Measurements from ENCODE around the gene CLCNKB.
"Not testable (repeated sequence)": the region's sequence is repeated elsewhere in the genome, so short reads cannot be mapped to it uniquely, and the experiment has no call there.

The CLCNKB gene

DNA sequence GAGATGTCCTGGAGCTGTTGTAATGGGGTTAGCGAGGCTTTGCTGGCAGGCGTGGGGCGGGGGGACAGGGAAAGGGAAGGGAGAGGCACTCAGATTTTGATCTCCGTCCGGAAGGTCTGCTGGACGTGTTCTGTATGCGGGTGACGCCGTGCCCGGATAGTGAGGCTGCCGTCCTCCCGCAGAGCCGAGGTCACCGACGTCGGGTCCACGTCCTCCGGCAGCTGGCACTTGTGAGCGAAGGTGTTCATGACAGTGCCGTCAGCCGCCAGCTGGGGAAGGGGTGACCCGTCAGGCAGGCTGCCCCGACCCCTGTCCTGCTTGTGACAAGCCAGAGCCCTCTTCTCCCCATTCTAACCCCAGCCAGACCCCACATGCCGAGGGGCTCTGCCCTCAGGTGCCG lies 28.1 kb upstream of the CLCNKB start:
- no peak for DNase-seq (ENCODE audit: low spot score)

DNA sequence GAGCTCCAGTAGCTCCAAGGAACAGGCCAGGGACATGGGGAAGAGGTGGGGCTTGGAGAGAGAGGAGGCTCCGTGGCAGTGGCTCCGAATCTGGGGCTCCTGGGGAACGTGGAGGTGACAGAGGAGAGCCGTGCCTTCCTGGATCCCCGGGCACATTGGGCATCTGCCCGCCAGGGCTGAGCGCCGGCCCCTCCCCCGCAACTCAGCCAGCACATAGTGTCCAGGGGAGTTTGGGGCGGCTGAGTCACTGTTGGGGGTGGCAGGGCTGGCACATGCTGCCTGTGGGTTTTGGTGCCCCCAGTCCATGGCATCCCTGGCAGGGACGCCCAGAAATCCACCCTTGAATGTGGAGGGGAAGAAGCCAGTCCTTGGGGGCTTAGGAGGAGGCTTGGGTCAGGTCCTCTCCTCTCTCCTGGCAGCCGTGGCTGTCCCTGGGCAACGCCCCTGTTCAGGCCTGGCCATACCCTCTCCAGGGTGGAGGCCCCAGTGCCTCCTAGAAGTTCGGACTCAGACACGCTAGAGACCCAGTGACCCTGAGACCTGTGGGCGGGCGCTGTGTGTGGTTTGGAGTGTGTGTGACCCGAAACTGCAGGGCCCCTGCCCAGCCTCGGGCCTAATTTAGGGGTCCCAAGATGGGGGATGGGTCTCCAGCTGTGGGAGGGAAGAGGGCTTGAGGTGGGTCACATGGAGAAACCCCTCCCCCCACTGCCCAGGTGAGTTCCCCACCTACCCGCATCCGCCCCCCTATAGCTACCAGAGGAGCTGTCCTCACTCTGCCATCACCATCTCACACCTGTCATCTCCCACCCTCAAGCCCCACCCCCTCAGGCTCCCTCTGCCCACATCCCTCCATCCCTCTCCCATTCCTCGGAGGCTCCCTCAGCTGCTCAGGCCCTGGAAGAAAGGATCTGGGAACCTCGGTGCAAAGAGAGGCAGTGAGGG lies 27.4 kb upstream of the CLCNKB start:
- no peak for DNase-seq (ENCODE audit: low spot score)

DNA sequence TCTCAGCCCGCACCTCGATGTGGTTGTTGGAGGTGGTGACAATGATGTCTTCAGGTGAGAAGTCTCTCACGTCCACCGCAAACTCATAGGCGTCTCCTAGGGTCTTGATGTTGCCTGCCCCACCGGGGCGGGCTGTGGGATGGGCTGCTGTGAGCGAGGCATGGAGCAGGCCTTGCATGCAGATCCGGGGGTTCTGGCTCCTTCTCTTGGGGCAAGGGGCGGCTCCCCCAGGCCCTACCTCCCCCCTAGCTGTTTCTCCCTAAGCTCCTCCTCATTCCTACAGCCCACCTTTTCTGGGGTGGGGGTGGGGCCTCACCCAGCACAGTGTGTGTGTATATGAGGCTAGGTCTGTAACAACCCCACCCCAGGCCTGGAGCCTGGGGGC lies 26.5 kb upstream of the CLCNKB start:
- no peak for DNase-seq (ENCODE audit: low spot score)

DNA sequence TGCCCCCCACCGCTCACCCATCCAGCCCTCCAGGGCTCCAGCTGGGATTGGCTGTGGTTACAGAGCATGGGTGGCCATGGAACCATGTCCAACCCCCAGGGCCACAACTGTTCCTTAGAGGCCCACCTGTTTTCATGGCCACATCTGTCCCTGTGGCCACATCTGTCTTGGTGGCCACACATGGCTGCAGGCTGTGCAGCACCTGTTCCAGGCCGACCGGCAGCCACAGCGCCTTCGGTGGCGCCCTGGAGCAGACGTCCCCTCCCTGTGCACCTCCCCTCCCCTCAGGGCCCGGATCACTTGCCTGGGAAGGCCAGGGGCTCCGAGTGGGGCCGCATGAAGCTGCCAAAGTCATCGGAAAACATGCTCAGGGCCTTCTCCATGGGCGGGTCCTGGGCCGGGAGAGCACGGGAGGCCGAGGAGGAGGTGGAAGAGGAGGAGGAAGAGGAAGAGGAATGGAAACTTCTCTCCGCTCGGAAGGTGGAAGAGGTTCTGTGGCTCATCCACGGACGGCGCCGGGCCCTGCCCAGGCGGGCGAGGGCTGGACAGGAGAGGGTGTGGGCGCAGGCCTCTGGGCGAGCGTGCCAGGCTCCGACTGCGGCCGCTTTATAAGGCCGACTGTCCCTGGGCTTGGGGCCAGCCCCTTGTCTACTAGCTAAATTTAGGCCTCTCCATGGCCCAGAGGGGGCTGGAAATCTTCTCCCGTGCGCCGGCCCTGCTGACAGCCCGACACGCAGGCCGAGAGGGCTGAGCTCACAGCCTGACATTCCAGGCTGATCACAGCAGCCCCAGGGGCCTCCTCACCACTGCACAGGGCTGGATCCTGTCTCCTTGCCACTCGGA lies 25.9 kb upstream of the CLCNKB start, which contains the start of gene HSPB7:
Gene HSPB7, minus strand, starts transcription at position 583 of the 843 bp plus-strand sequence. Its CDS starts 80 bp downstream, at position 503.
- DNase-seq (ENCODE audit: low spot score) = no peak

DNA sequence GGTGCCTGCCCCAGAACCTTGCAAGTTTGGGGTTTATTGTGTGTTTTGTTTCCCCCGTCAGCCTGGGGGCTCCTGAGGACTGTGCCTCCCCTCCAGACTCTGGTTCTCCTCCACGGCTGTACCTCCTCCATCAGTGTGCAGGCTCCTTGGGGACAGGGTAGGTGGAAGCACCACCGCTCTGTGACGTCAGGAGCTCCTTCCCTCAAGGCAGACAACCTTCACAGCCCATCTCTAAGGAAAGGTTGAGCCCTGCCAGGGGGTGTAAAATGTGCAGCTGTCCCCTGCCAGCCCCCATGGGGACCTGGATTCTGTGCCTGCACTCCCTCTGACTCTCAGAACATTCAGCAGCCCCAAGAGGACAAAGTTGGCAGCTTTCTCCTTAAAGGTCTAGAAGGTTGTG lies 25.3 kb upstream of the CLCNKB start:
- DNase-seq (ENCODE audit: low spot score) = no peak

DNA sequence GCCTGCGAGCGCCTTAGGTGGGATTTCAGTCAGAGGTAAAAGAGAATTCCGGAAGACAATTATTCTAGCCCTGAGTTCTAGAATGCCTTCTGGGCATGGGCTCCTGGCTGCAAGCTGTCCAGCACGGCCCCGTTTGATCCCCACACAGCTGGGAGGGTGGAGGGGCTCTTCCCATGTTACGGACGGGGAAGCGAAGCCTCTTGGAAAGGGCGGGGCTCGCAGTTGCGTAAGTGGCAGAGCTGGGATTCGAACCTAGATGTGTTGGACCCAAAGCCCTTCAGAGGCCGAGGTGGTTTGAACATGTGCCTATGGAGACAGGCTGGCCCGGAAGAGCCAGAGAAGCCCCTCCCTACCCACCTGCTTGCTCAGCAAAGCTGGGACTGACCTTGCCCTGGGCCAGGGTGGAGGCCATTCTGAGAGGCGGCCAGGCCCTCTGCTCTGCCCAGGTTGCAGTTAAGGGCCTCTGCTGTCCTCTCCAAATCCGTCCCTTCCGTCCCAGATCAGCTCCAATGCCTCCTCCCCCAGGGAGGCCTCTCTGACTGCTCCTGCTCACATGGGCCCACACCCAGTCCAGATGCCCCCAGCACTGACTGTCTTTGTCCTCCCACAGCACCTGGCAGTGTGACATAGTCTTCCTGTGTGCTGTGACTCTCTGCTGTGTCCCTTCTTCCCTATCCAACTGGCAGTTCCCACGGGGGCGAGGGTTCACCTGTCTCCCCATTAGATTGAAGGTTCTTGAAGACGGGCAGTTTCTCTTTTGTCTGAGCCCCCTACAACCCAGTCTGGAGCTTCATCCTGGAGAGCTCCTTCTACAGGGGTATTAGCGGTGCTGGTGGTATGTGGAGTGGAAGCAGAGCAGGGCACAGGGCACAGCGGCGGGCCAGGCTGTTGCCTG lies 24.6 kb upstream of the CLCNKB start:
- no peak for DNase-seq (ENCODE audit: low spot score)

DNA sequence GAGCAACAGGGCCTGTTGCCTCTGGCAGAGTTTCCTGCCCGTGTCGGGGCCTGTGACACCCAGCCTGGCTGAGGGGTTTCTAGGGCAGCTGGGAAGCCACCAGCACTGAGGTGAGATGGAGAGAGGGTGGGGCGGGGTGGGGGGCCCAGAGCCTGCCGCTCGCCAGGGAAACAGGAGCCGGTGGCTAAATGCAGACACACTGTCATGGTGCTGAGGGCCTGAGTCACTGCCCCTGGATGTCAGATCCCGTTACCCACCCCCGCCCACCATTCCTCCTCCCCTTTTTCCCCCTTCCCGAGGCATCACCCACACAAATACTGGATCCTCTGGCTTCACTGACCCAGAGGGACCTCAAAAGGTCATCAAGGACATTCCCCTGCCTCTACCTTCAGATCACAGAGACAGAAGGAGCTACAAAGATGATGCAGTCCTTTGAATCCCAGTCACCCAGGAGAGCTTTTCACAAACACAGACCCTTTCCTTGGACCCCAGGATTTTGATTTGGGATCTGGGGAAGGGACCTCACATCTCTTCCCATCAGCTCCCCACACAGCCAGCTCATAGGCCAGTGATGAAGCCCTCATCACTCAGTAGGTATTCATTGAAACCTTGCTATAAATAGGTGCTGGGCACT lies 23.8 kb upstream of the CLCNKB start:
- DNase-seq (ENCODE audit: low spot score) = no peak

DNA sequence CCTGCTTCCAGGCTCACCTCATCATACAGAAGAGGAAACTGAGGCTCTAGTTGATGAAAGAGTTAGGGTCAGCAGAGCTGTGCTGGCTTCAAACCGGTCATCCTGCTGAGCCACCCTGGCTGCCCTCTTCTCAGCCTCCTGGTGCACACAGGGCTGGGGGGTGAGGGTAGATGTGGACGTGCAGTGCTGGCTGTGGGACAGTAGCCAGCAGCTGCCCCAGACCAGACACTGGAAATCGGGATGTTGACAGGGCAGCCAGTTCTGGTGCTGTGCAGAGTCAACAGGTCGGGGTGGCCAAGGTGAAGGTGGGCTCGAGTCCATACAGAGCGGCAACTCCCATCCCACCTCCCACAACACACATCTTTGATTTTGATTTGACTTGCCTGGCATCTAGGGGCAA lies 23.3 kb upstream of the CLCNKB start:
- no peak for DNase-seq (ENCODE audit: low spot score)

DNA sequence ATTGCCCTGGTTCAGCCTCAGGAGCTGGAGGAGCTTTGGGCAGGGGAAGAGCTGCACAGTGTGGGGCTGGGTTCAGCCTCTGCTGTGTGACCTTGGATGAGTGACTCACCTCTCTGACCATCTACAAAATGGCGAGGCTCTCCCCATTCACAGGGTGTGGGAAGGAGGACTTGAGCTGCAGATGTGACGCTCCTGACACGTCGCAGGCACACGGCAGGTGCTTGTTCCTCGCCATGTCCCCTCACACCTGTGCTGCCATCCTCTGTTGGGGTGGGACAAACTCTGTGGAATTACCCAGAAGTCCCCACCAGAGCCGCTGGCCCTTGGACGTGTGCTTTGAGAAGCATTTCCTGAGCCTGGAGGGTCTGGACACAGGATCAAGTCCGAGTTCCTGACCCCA lies 22.7 kb upstream of the CLCNKB start:
- not testable (repeated sequence) for DNase-seq (ENCODE audit: low spot score)

DNA sequence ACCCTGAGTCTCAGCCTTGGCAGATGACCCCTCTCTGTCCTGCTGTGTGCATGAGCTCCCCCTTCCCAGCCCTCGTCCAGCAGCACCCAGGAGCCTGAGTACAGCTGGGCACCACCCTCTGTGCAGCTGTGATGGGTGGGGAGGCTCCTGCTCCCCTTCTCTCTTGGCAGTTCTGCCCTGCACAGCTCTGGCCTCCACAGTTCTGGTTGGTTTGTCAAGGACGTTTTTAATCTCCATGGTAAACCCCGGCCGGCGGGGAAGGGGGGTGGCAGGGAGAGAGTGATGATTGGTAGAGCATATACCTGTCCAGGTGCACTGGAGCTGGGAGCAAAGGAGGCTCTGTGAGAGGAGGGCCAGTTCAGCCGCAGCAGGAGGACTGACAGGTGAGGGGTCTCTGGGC lies 21.9 kb upstream of the CLCNKB start, which contains the start of gene CLCNKA:
Gene CLCNKA, plus strand, starts transcription at position 356 of the 400 bp plus-strand sequence. CDS start 584 bp downstream, outside the sequence.
- no peak for DNase-seq (ENCODE audit: low spot score)

DNA sequence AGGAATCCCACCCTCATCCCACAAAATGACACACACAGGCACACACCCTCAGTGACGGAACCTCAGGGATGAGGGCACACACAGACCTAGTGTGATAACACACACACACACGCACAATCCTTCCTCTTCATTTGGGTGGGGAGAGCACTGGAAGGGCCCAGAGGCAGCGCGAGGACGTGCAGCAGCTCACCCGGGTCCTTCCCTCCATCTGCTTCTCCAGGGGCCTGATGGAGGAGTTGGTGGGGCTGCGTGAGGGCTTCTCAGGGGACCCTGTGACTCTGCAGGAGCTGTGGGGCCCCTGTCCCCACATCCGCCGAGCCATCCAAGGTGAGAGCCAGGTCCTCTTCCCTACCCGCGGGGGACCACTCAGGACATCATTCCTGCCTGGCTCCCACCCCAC lies 21.2 kb upstream of the CLCNKB start:
- DNase-seq (ENCODE audit: low spot score) = no peak

DNA sequence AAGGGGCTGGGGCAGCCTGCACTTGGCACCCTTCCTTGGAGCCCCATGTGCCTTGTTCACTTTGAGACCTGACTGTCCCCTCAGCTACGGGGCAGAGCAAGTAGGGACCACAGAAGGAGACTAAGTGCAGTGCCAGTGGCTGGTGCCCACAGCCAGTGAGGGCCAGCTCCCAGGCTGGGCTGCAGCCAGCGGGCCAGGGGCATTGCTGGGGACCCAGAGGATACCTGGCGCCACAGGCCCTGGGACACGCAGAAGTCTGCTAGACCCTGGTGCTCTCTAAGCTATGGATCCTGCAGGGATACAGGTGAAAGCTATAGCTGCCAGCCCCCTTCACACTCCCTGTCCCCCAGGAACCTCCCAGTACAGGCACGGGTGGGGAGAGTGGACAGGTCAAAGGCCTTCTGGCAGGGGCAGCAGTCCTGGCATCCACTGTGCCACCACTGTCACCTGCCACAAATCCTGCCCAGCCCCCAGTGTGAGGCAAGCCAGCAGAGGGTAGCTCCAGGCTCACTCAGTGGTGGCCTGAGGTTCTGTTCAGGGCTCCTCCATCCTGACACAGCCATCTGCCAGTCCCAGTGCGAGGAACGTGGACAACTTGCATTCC lies 20.4 kb upstream of the CLCNKB start:
- no peak for DNase-seq (ENCODE audit: low spot score)

DNA sequence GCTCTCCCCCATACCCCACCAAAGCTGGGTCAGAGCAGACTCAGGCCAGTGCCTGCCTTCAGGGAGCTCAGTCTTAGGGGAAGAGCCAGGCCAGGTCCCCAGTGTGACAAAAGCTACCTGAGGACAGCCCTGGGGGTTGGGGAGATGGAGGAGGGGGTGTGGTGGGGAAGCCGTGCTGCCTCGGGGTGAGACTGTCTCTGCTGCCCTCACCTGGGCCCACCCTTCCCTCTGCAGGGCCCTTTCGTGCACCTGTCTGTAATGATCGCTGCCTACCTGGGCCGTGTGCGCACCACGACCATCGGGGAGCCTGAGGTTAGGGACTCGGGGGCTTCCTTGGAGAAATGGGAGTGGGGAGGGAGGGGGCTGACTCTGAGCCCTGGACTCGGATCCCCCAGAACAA lies 17.3 kb upstream of the CLCNKB start:
- not testable (repeated sequence) for DNase-seq (ENCODE audit: low spot score)

DNA sequence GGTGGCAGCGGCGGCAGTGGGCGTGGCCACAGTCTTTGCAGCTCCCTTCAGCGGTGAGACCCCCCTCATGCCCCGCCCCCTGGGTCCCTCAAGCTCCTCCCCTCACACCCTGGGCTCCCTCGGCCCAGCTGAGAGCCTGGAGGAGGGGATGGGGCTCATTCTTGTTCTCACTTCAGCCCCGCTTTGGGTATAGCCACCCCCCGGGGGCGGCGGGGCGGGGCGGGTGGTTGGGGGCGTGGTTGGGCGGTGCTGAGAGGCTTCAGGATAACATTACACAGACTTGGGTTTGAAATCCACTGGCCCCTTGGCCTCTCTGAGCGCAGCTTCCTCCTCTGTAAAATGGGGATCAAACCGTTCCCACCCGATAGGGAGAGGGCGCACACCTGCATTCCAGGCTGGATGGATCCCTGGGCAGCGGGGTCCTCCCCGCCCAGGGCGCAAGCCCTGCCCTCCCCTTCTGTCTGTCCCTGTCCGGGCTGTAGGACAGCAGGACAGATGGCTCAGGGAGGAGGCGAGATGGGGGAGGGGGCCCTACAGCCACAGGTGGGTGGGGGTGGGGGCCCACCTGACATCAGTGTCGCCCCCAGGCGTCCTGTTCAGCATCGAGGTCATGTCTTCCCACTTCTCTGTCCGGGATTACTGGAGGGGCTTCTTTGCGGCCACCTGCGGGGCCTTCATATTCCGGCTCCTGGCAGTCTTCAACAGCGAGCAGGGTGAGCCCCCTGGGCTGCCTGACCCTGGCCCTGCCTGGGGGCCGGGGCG lies 16.7 kb upstream of the CLCNKB start:
- no peak for DNase-seq (ENCODE audit: low spot score)

DNA sequence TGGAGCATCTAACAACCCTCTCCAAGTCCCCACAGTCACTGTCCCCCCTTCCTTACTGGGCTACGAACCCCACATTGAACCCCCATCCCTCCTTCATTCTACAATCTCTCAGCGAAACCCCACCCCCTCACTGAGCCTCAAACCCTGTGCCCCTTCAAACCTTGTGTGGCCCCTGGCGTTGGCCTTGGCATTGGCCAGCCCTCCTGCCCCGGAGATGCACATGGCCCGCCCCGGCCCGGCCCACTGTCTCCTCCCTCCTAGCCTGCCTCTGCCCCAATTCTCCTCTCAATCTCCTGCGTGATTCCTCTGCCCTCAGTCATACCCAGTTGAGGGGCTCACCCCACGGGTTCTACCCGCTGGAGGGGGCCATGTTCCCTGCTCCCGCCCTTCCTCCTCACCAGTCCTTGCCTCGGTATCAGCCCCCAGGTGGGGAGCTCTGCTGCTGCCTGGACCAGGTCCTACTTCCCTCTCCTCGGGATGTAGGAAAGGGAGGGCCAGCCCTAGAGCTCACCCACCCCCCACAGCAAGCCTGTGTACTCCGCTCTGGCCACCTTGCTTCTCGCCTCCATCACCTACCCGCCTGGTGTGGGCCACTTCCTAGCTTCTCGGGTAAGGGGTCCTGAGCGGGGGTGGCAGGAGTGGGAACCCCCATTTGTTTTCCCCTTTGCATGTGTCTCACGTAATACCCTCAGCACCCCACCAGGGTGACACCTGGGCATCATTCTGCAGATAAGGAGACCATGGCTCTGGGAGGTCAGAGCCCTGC lies 15.2 kb upstream of the CLCNKB start:
- no peak for DNase-seq (ENCODE audit: low spot score)

DNA sequence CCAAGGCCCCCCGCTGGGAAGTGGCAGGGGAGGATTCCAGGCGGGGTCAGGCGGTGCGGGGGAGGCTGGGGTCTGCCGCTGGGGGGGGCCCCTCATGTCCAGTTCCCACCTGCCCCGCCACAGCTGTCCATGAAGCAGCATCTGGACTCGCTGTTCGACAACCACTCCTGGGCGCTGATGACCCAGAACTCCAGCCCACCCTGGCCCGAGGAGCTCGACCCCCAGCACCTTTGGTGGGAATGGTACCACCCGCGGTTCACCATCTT lies 14.6 kb upstream of the CLCNKB start:
- not testable (repeated sequence) for DNase-seq (ENCODE audit: low spot score)

DNA sequence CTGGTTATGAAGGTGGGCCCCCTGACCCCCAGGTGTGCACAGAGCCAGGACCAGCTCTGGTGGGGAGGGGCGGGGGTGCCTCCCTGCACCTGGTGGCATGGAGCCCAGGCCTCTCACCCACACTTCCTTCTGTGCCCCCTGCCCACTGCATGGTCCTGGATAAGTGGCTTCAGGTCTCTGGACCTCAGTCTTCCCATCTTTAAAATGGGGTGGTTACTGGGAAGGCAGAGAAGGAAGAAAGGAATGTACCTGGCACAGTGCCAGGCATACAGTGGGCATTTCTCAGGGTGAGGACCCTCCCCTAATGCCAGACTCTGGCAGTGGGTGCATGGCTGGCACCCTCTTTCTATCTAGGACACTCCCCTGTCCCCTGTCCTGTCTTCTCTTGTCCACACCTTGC lies 14.3 kb upstream of the CLCNKB start:
- no peak for DNase-seq (ENCODE audit: low spot score)

DNA sequence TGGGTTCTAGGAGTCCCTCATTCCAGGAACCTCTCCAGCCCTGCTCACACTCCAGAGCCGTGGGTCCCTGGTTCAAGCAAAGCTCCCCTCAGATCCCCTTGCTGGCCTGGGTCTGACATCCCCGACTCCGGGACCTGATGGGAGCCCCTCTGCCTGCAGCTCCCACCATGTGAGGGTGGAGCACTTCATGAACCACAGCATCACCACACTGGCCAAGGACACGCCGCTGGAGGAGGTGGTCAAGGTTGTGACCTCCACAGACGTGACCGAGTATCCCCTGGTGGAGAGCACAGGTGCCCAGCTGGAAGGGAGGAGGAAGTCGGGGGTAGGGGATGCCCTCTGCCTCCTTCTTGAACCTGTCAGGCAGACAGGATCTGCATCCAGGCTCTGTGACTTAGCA lies 12.0 kb upstream of the CLCNKB start:
- DNase-seq (ENCODE audit: low spot score) = no peak

DNA sequence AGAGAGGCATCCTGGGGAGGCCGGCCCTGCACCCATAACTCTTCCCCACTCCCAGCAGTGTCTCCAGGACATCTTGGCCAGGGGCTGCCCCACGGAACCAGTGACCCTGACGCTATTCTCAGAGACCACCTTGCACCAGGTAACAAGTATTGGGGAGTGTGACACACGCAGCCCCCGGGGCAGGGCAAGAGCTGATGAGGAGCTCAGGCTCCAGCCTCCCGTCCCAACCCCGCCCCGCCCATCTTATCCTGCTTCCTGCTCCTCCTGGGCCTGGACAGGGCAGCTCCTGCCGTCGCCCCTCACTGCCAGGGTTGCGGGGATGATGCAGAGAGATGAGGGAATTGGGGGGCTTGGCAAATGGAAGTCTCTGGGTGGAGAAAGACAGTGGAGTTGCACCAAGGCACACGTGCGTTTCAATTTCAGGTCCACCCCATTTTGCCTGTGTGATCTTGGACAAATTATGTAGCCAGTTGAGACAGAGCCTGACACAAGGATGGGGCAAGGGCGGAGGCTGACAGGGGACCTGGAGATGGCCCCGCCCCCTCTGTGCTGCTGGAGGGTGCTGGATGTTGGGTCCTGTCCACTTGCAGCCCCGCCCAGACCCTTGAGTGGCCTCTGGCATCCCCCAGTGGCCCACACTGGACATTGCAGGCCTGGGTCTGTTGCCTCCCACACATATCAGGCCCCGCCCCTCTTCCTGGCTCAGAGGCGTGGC lies 11.0 kb upstream of the CLCNKB start:
- peak; percentile 20 for DNase-seq (ENCODE audit: low spot score)

Data from CD4-positive, alpha-beta T cell treated with Interleukin-15 for 4 hours (primary cell).